Trophoblast cell (in vitro differentiated cells and primary cell): ENCODE data around the gene TCL1A.

Experiments
- DNase-seq, 2 donors: peaks; one replicate each; pipeline ENCODE4 v3.0.0-alpha.2; 2016
- H2AFZ ChIP-seq: 2 replicates; pipeline ENCODE4 v1.6.1; 2013; ENCODE audit warnings: low read length, moderate library complexity, mild to moderate bottlenecking; ENCODE audit not compliant: insufficient read depth, poor library complexity
- H2AK5ac ChIP-seq: 2 replicates; pipeline ENCODE4 v1.6.1; 2013; ENCODE audit warnings: mild to moderate bottlenecking, low read length
- H2BK120ac ChIP-seq: 2 replicates; pipeline ENCODE4 v1.6.1; 2013; ENCODE audit warnings: low read length, mild to moderate bottlenecking, moderate library complexity; ENCODE audit not compliant: insufficient read depth, poor library complexity
- H2BK12ac ChIP-seq: 2 replicates; pipeline ENCODE4 v1.6.1; 2013; ENCODE audit warnings: mild to moderate bottlenecking, low read length, moderate library complexity
- H2BK5ac ChIP-seq: 2 replicates; pipeline ENCODE4 v1.6.1; 2013; ENCODE audit warnings: low read length, low read depth, moderate library complexity, mild to moderate bottlenecking; ENCODE audit not compliant: poor library complexity
- H3K14ac ChIP-seq: 2 replicates; pipeline ENCODE4 v1.6.1; 2013; ENCODE audit warnings: mild to moderate bottlenecking, low read length
- H3K18ac ChIP-seq: 2 replicates; pipeline ENCODE4 v1.6.1; 2013; ENCODE audit warnings: mild to moderate bottlenecking, low read length
- H3K23ac ChIP-seq: 2 replicates; pipeline ENCODE4 v1.6.1; 2013; ENCODE audit warnings: low read length
- H3K27ac ChIP-seq: 2 replicates; pipeline ENCODE4 v1.5.1; 2013; ENCODE audit warnings: low read depth, mild to moderate bottlenecking, inconsistent platforms, low read length, moderate library complexity
- H3K27me3 ChIP-seq: 2 replicates; pipeline ENCODE4 v1.6.1; 2013; ENCODE audit warnings: inconsistent platforms, mild to moderate bottlenecking, low read length, moderate library complexity; ENCODE audit not compliant: insufficient read depth
- H3K36me3 ChIP-seq, 2 experiments: 1 replicate in 1 of 2; 2 replicates in 1 of 2; pipeline ENCODE4 v1.6.1; 2013; ENCODE audit warnings: low read length in 2 of 2, mild to moderate bottlenecking in 2 of 2, moderate library complexity in 1 of 2; ENCODE audit not compliant: insufficient read depth in 2 of 2, control insufficient read depth in 1 of 2
- H3K4ac ChIP-seq: 2 replicates; pipeline ENCODE4 v1.6.1; 2013; ENCODE audit warnings: low read depth, mild to moderate bottlenecking, low read length, moderate library complexity
- H3K4me1 ChIP-seq, 2 experiments: 1 replicate in 1 of 2; 2 replicates in 1 of 2; pipeline ENCODE4 v1.6.1; 2013; ENCODE audit warnings: low read length in 2 of 2, mild to moderate bottlenecking in 2 of 2, moderate library complexity in 1 of 2; ENCODE audit not compliant: insufficient read depth in 2 of 2, control insufficient read depth in 1 of 2
- H3K4me2 ChIP-seq: 2 replicates; pipeline ENCODE4 v1.6.1; 2013; ENCODE audit warnings: inconsistent platforms, mild to moderate bottlenecking, low read length, moderate library complexity
- H3K4me3 ChIP-seq: 2 replicates; pipeline ENCODE4 v1.5.1; 2013; ENCODE audit warnings: mild to moderate bottlenecking, low read depth, low read length, inconsistent platforms
- H3K79me1 ChIP-seq: one replicate; pipeline ENCODE4 v1.6.1; 2013; ENCODE audit warnings: low read length
- H3K79me2 ChIP-seq: 2 replicates; pipeline ENCODE4 v1.6.1; 2013; ENCODE audit warnings: low read length, mild to moderate bottlenecking; ENCODE audit not compliant: control insufficient read depth, insufficient read depth, poor library complexity
- H3K9ac ChIP-seq: 2 replicates; pipeline ENCODE4 v1.6.1; 2013; ENCODE audit warnings: mild to moderate bottlenecking, low read length
- H3K9me3 ChIP-seq: 2 replicates; pipeline ENCODE4 v1.6.1; 2013; ENCODE audit warnings: low read depth, mild to moderate bottlenecking, control low read depth, inconsistent platforms, low read length; ENCODE audit not compliant: insufficient read depth
- H4K12ac ChIP-seq: 2 replicates; pipeline ENCODE4 v1.6.1; 2013; ENCODE audit warnings: low read depth, mild to moderate bottlenecking, low read length, moderate library complexity
- H4K8ac ChIP-seq: 2 replicates; pipeline ENCODE4 v1.6.1; 2013; ENCODE audit warnings: low read depth, mild to moderate bottlenecking, low read length, moderate library complexity
- H4K91ac ChIP-seq: one replicate; pipeline ENCODE4 v1.6.1; 2013; ENCODE audit warnings: low read depth, mild to moderate bottlenecking, low read length, moderate library complexity
- WGBS: extraction: QIAGEN DNeasy Blood & Tissue Kit; methylation state at CpG from one replicate; pipeline ENCODE4 v1.1.7; 2013; ENCODE audit warnings: missing lambda C conversion rate; ENCODE audit not compliant: insufficient read length, insufficient coverage; ENCODE audit errors: extremely low coverage; 5-methylcytosine and 5-hydroxymethylcytosine counted together

The TCL1A gene

GRCh38 chr14:95759941-95760340 is 46.0 kb upstream of the TCL1A start:
- no peak overlapping the region for H2BK5ac ChIP-seq
- H4K91ac ChIP-seq = no peak overlapping the region
- no peak for DNase-seq
- no peaks in the 10 kb centered on the region for H3K27me3 ChIP-seq
- H3K4me1 ChIP-seq = peaks cover 5 to 6% of the 10 kb centered on the region in 2 experiments
- no peaks in the 10 kb centered on the region for H3K79me1 ChIP-seq
- H3K18ac ChIP-seq = no peak overlapping the region
- H2AK5ac ChIP-seq = no peak overlapping the region
- no peak overlapping the region for H3K4me2 ChIP-seq
- H3K9ac ChIP-seq = no peak overlapping the region
- H3K79me2 ChIP-seq = no peaks in the 10 kb centered on the region
- H2BK12ac ChIP-seq = no peak overlapping the region
- no peak overlapping the region for H2BK120ac ChIP-seq
- no peak overlapping the region for H4K12ac ChIP-seq
- H4K8ac ChIP-seq = no peak overlapping the region
- H3K4ac ChIP-seq = no peak overlapping the region
- no peak overlapping the region for H2AFZ ChIP-seq
- H3K23ac ChIP-seq = no peak overlapping the region
- H3K9me3 ChIP-seq = no peaks in the 10 kb centered on the region
- no peaks in the 10 kb centered on the region for H3K36me3 ChIP-seq
- no peak overlapping the region for H3K4me3 ChIP-seq
- H3K27ac ChIP-seq = no peak overlapping the region
- no peak overlapping the region for H3K14ac ChIP-seq

- no peak overlapping the region for H3K14ac ChIP-seq
- no peak for DNase-seq
- H3K79me1 ChIP-seq = no peaks in the 10 kb centered on the region
- H3K36me3 ChIP-seq = no peaks in the 10 kb centered on the region
- no peak overlapping the region for H4K12ac ChIP-seq
- no peak overlapping the region for H2BK5ac ChIP-seq
- H3K27ac ChIP-seq = no peak overlapping the region
- H2AK5ac ChIP-seq = no peak overlapping the region
- no peak overlapping the region for H2BK120ac ChIP-seq
- no peak overlapping the region for H4K91ac ChIP-seq
- H3K18ac ChIP-seq = no peak overlapping the region
- no peaks in the 10 kb centered on the region for H3K9me3 ChIP-seq
- peaks cover 5 to 6% of the 10 kb centered on the region in 2 experiments for H3K4me1 ChIP-seq
- no peak overlapping the region for H4K8ac ChIP-seq
- no peak overlapping the region for H3K23ac ChIP-seq
- no peak overlapping the region for H2AFZ ChIP-seq
- H3K4me3 ChIP-seq = no peak overlapping the region
- no peak overlapping the region for H3K9ac ChIP-seq
- no peak overlapping the region for H3K4me2 ChIP-seq
- no peak overlapping the region for H3K4ac ChIP-seq
- no peak overlapping the region for H2BK12ac ChIP-seq
- WGBS = no CpG with 5 or more reads among the region's 7 CpGs
- H3K79me2 ChIP-seq = no peaks in the 10 kb centered on the region
- H3K27me3 ChIP-seq = no peaks in the 10 kb centered on the region
Observed at GRCh38 chr14:95758331-95758730, 44.4 kb upstream of the TCL1A start.

GRCh38 chr14:95756751-95757150 is 42.8 kb upstream of the TCL1A start:
- H3K79me2 ChIP-seq = no peaks in the 10 kb centered on the region
- H2BK120ac ChIP-seq = no peak overlapping the region
- no peak overlapping the region for H3K9ac ChIP-seq
- H3K4ac ChIP-seq = no peak overlapping the region
- H3K14ac ChIP-seq = no peak overlapping the region
- no peaks in the 10 kb centered on the region for H3K27me3 ChIP-seq
- H3K36me3 ChIP-seq = no peaks in the 10 kb centered on the region
- no CpG with 5 or more reads among the region's 3 CpGs for WGBS
- no peaks in the 10 kb centered on the region for H3K79me1 ChIP-seq
- H3K27ac ChIP-seq = no peak overlapping the region
- no peak overlapping the region for H3K18ac ChIP-seq
- no peak overlapping the region for H2BK12ac ChIP-seq
- no peak overlapping the region for H3K4me2 ChIP-seq
- H3K4me1 ChIP-seq = peaks cover 5 to 6% of the 10 kb centered on the region in 2 experiments
- no peak overlapping the region for H4K91ac ChIP-seq
- no peak overlapping the region for H3K23ac ChIP-seq
- H2AK5ac ChIP-seq = no peak overlapping the region
- H4K12ac ChIP-seq = no peak overlapping the region
- DNase-seq = no peak
- H2BK5ac ChIP-seq = no peak overlapping the region
- no peak overlapping the region for H2AFZ ChIP-seq
- no peak overlapping the region for H3K4me3 ChIP-seq
- H3K9me3 ChIP-seq = no peaks in the 10 kb centered on the region
- H4K8ac ChIP-seq = no peak overlapping the region

- Histone ChIP-seq H3K27me3 (no peaks in the 10 kb centered on the region), H2BK12ac (no peak overlapping the region), H3K23ac (no peak overlapping the region), H4K91ac (no peak overlapping the region), H3K18ac (no peak overlapping the region), H3K4ac (no peak overlapping the region), H3K79me2 (no peaks in the 10 kb centered on the region), H4K8ac (no peak overlapping the region), H3K36me3 (no peaks in the 10 kb centered on the region), H3K27ac (no peak overlapping the region), H3K4me2 (no peak overlapping the region), H4K12ac (no peak overlapping the region), H3K14ac (no peak overlapping the region), H2BK120ac (no peak overlapping the region), H3K9me3 (no peaks in the 10 kb centered on the region), H3K4me3 (no peak overlapping the region), H2BK5ac (no peak overlapping the region), H3K79me1 (no peaks in the 10 kb centered on the region), H2AFZ (no peak overlapping the region), H3K9ac (no peak overlapping the region), H3K4me1 (peaks cover 5 to 6% of the 10 kb centered on the region in 2 experiments), H2AK5ac (no peak overlapping the region)
- DNase-seq = no peak
- no CpG with 5 or more reads among the region's 6 CpGs for WGBS
Observed at GRCh38 chr14:95756127-95756526, 42.2 kb upstream of the TCL1A start.
